H9 (cell line): ENCODE results near the gene RLF. TPM values are rescaled to one million over a fixed set of nuclear protein-coding genes. Genes with fewer than 3 reads are reported as not detected.
A peak's percentile ranks its signal among the peaks of the same experiment; 100 is the strongest.

ENCODE experiments used
- DNase-seq: peaks from one replicate; pipeline ENCODE4 v3.0.0-alpha.2; 2017
- H2AFZ ChIP-seq: one replicate; pipeline ENCODE4 v1.6.1; 2013; ENCODE audit warnings: mild to moderate bottlenecking, low read length, control low read depth, moderate library complexity
- H2AK5ac ChIP-seq: 2 replicates; pipeline ENCODE4 v1.6.1; 2013; ENCODE audit warnings: low read length, control low read depth, mixed read lengths; ENCODE audit not compliant: insufficient read length
- H2BK120ac ChIP-seq: one replicate; pipeline ENCODE4 v1.6.1; 2013; ENCODE audit warnings: low read depth, mild to moderate bottlenecking, low read length, control low read depth, inconsistent platforms; ENCODE audit not compliant: poor library complexity, severe bottlenecking
- H2BK12ac ChIP-seq: 2 replicates; pipeline ENCODE4 v1.6.1; 2013; ENCODE audit warnings: low read length, control low read depth, mixed read lengths, low read depth; ENCODE audit not compliant: insufficient read length
- H2BK15ac ChIP-seq: 2 replicates; pipeline ENCODE4 v1.6.1; 2013; ENCODE audit warnings: low read depth, low read length, control low read depth
- H2BK20ac ChIP-seq: one replicate; pipeline ENCODE4 v1.6.1; 2013; ENCODE audit warnings: low read depth, mild to moderate bottlenecking, low read length, control low read depth, inconsistent platforms; ENCODE audit not compliant: poor library complexity, severe bottlenecking
- H2BK5ac ChIP-seq: 2 replicates; pipeline ENCODE4 v1.6.1; 2013; ENCODE audit warnings: low read length, control low read depth, mixed read lengths; ENCODE audit not compliant: insufficient read length
- H3K14ac ChIP-seq: 2 replicates; pipeline ENCODE4 v1.6.1; 2013; ENCODE audit warnings: low read length, control low read depth; ENCODE audit not compliant: insufficient read depth
- H3K18ac ChIP-seq: 2 replicates; pipeline ENCODE4 v1.6.1; 2013; ENCODE audit warnings: low read depth, mild to moderate bottlenecking, mixed read lengths, low read length, control low read depth; ENCODE audit not compliant: insufficient read length
- H3K23ac ChIP-seq: 2 replicates; pipeline ENCODE4 v1.6.1; 2013; ENCODE audit warnings: low read length, control low read depth, mixed read lengths, low read depth; ENCODE audit not compliant: insufficient read length
- H3K23me2 ChIP-seq: 2 replicates; pipeline ENCODE4 v1.6.1; 2013; ENCODE audit warnings: low read depth, mild to moderate bottlenecking, mixed read lengths, low read length, control low read depth; ENCODE audit not compliant: insufficient read length, poor library complexity, severe bottlenecking
- H3K27ac ChIP-seq: 2 replicates; pipeline ENCODE4 v1.5.1; 2013; ENCODE audit warnings: low read length, control low read depth, mixed read lengths, low read depth; ENCODE audit not compliant: insufficient read length
- H3K27me3 ChIP-seq: 2 replicates; pipeline ENCODE4 v1.6.1; 2013; ENCODE audit warnings: low read length, control low read depth, inconsistent platforms; ENCODE audit not compliant: insufficient read depth
- H3K4ac ChIP-seq: 2 replicates; pipeline ENCODE4 v1.6.1; 2013; ENCODE audit warnings: low read depth, mild to moderate bottlenecking, control low read depth, inconsistent platforms, low read length, moderate library complexity
- H3K4me1 ChIP-seq: 2 replicates; pipeline ENCODE4 v1.6.1; 2013; ENCODE audit warnings: low read length, control low read depth, inconsistent platforms; ENCODE audit not compliant: insufficient read depth
- H3K4me2 ChIP-seq: 2 replicates; pipeline ENCODE4 v1.6.1; 2013; ENCODE audit warnings: low read length, control low read depth, mixed read lengths; ENCODE audit not compliant: insufficient read length, insufficient read depth
- H3K56ac ChIP-seq: 2 replicates; pipeline ENCODE4 v1.6.1; 2013; ENCODE audit warnings: low read depth, mild to moderate bottlenecking, mixed read lengths, low read length, control low read depth; ENCODE audit not compliant: insufficient read length
- H3K79me1 ChIP-seq: 2 replicates; pipeline ENCODE4 v1.6.1; 2013; ENCODE audit warnings: low read depth, mild to moderate bottlenecking, moderate library complexity, low read length, control low read depth, inconsistent platforms; ENCODE audit not compliant: insufficient read depth, poor library complexity, severe bottlenecking
- H3K79me2 ChIP-seq: 2 replicates; pipeline ENCODE4 v1.6.1; 2013; ENCODE audit warnings: low read length, control low read depth, inconsistent platforms; ENCODE audit not compliant: insufficient read depth
- H3K9ac ChIP-seq: 2 replicates; pipeline ENCODE4 v1.6.1; 2013; ENCODE audit warnings: low read length, control low read depth, mixed read lengths; ENCODE audit not compliant: insufficient read length; ENCODE audit errors: extremely low read depth
- H3K9me3 ChIP-seq: one replicate; pipeline ENCODE4 v1.6.1; 2013; ENCODE audit warnings: low read depth, low read length, inconsistent platforms; ENCODE audit not compliant: control insufficient read depth
- H3T11ph ChIP-seq: one replicate; pipeline ENCODE4 v1.6.1; 2013; ENCODE audit warnings: mild to moderate bottlenecking, low read length, control low read depth, inconsistent platforms
- H4K20me1 ChIP-seq: one replicate; pipeline ENCODE4 v1.6.1; 2013; ENCODE audit not compliant: control insufficient read depth, insufficient read length, insufficient read depth
- H4K5ac ChIP-seq: 2 replicates; pipeline ENCODE4 v1.6.1; 2013; ENCODE audit warnings: low read depth, mild to moderate bottlenecking, mixed read lengths, low read length, control low read depth; ENCODE audit not compliant: insufficient read length
- H4K8ac ChIP-seq: replicated peaks from 2 replicates; pipeline ENCODE4 v1.6.1; 2013; ENCODE audit warnings: low read length, control low read depth, mixed read lengths, low read depth; ENCODE audit not compliant: insufficient read length
- H4K91ac ChIP-seq: 2 replicates; pipeline ENCODE4 v1.6.1; 2013; ENCODE audit warnings: low read depth, mild to moderate bottlenecking, moderate library complexity, mixed read lengths, low read length, control low read depth; ENCODE audit not compliant: insufficient read length
- H3K27ac Mint-ChIP-seq, 3 experiments: 2 replicates in 2 of 3; 3 replicates in 1 of 3; pipeline ENCODE4 v1.8.0; 2020 to 2021; ENCODE audit warnings: mixed read lengths in 3 of 3, mild to moderate bottlenecking in 1 of 3, moderate library complexity in 1 of 3
- H3K27me3 Mint-ChIP-seq: 2 replicates; pipeline ENCODE4 v1.8.0; 2021; ENCODE audit warnings: low read depth, mild to moderate bottlenecking, moderate library complexity, mixed read lengths
- H3K36me3 Mint-ChIP-seq, 3 experiments: 2 replicates in 2 of 3; 3 replicates in 1 of 3; pipeline ENCODE4 v1.8.0; 2020 to 2021; ENCODE audit warnings: low read depth in 3 of 3, mixed read lengths in 3 of 3; ENCODE audit not compliant: insufficient read depth in 1 of 3
- H3K4me1 Mint-ChIP-seq, 2 experiments: 2 replicates each; pipeline ENCODE4 v1.8.0; 2020; ENCODE audit warnings: mixed read lengths in 2 of 2
- H3K4me3 Mint-ChIP-seq, 2 experiments: 2 replicates in 1 of 2; 3 replicates in 1 of 2; pipeline ENCODE4 v1.8.0; 2020 to 2021; ENCODE audit warnings: mild to moderate bottlenecking in 2 of 2, mixed read lengths in 2 of 2, moderate library complexity in 1 of 2
- H3K9me3 Mint-ChIP-seq, 2 experiments: 2 replicates in 1 of 2; 3 replicates in 1 of 2; pipeline ENCODE4 v1.8.0; 2020; ENCODE audit warnings: mild to moderate bottlenecking in 2 of 2, mixed read lengths in 2 of 2, moderate library complexity in 1 of 2
- CTCF ChIP-seq: fragments of 200-600 bp; sonication (generic); conservative IDR thresholded peaks from 3 replicates; pipeline ENCODE4 v1.8.0; 2021; ENCODE audit warnings: antibody characterized with exemption, mild to moderate bottlenecking
- WGBS: extraction: QIAGEN DNeasy Blood & Tissue Kit; methylation state at CpG from one replicate; pipeline ENCODE4 v1.1.7; 2013; ENCODE audit warnings: missing lambda C conversion rate, low lambda C conversion rate, mixed read lengths; ENCODE audit not compliant: insufficient read length; ENCODE audit errors: extremely low coverage; 5-methylcytosine and 5-hydroxymethylcytosine counted together
- total RNA-seq: library from RNA; stranded (reverse); gene quantifications from 2 replicates; pipeline ENCODE4 v1.2.1, GENCODE V29; 2021

The RLF gene
- total RNA-seq, 1 experiment from 2014 or later: 19.2 TPM

GRCh38 chr1:40270152-40270834, 109.1 kb downstream of the RLF start:
- Histone ChIP-seq H2BK20ac (no peak overlapping the region), H4K5ac (no peak overlapping the region), H3K27me3 (no peaks in the 10 kb centered on the region), H4K8ac (no peak overlapping the region), H3K56ac (no peak overlapping the region), H3K27ac (no peak overlapping the region), H2BK120ac (no peak overlapping the region), H3K4me1 (no peaks in the 10 kb centered on the region), H3K18ac (no peak overlapping the region), H3T11ph (no peak overlapping the region), H2BK5ac (no peak overlapping the region), H4K20me1 (no peaks in the 10 kb centered on the region), H3K9me3 (no peaks in the 10 kb centered on the region), H3K79me2 (no peaks in the 10 kb centered on the region), H3K79me1 (no peaks in the 10 kb centered on the region), H2BK12ac (no peak overlapping the region), H2BK15ac (no peak overlapping the region), H3K14ac (no peak overlapping the region), H4K91ac (no peak overlapping the region), H3K9ac (no peak overlapping the region), H3K4ac (no peak overlapping the region), H3K23ac (no peak overlapping the region), H2AK5ac (no peak overlapping the region), H3K23me2 (no peaks in the 10 kb centered on the region), H2AFZ (no peak overlapping the region), H3K4me2 (no peak overlapping the region)
- peaks cover 9 to 61% (median 56%) of the 10 kb centered on the region in 3 experiments; a peak in 6 of 7 replicates for H3K36me3 Mint-ChIP-seq
- no peaks in the 10 kb centered on the region for H3K27me3 Mint-ChIP-seq
- peak overlapping the region in 1 of 3 experiments; percentile 28; a peak in 1 of 7 replicates for H3K27ac Mint-ChIP-seq
- no peak for DNase-seq
- H3K9me3 Mint-ChIP-seq: no peaks in the 10 kb centered on the region
- H3K4me3 Mint-ChIP-seq: no peak overlapping the region
- H3K4me1 Mint-ChIP-seq: no peaks in the 10 kb centered on the region
- no peak for TF ChIP-seq CTCF
- 100% methylated on average over 1 of the region's 3 CpGs for WGBS
